ENCODE results near the gene HELT.
"Not testable (repeated sequence)": the region's sequence is repeated elsewhere in the genome, so short reads cannot be mapped to it uniquely, and the experiment has no call there.

HELT gene

DNA sequence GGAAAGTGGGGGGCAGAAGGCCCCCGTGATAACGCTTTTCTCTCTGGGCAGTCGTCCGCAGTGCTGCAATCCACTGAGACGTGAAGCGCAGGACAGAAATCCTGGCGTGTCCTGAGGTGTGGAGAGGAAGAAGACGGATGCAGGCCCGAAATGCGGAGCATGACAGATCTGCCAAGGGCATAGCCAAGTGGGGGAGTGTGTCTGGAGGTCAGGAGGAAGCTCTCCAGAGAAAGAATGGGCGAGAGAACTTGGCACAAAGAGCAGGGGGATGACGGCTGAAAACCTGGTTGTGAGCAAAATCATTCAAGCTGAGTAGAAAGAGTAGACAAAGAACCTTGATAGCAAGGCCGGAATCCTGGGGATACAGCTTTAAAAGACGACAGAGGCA, 23.7 kb upstream of the HELT start:
- Histone ChIP-seq H3K27me3 (ENCODE audit: insufficient read depth, low read depth, severe bottlenecking) (no peaks in the 10 kb centered on the region), H3K36me3 (no peaks in the 10 kb centered on the region), H3K4me3 (ENCODE audit: low read depth, low read length) (no peak overlapping the region), H3K27ac (no peak overlapping the region), H3K9me3 (ENCODE audit: severe bottlenecking) (peaks cover 3% of the 10 kb centered on the region)
- TF ChIP-seq CTCF (IDR thresholded peaks at IDR 0.05; ENCODE audit: low read depth, low read length): no peak
- no peak for DNase-seq

GRCh38 chr4:184997656-184998055, 20.6 kb upstream of the HELT start:
- not testable (repeated sequence) for H3K27me3 ChIP-seq (ENCODE audit: insufficient read depth, low read depth, severe bottlenecking); DNase-seq; H3K27ac ChIP-seq

GRCh38 chr4:185002784-185003183, 15.5 kb upstream of the HELT start:
- no peak overlapping the region for H3K4me3 ChIP-seq (ENCODE audit: low read depth, low read length)
- peaks cover 2% of the 10 kb centered on the region for H3K9me3 ChIP-seq (ENCODE audit: severe bottlenecking)
- no peaks in the 10 kb centered on the region for H3K27me3 ChIP-seq (ENCODE audit: insufficient read depth, low read depth, severe bottlenecking)
- DNase-seq: no peak
- no peak for TF ChIP-seq CTCF (IDR thresholded peaks at IDR 0.05; ENCODE audit: low read depth, low read length)
- no peak overlapping the region for H3K27ac ChIP-seq
- no peaks in the 10 kb centered on the region for H3K36me3 ChIP-seq

More at GRCh38 chr4:184997656-184998055, 20.6 kb upstream of the HELT start:
- not testable (repeated sequence) for H3K36me3 ChIP-seq; H3K9me3 ChIP-seq (ENCODE audit: severe bottlenecking); H3K4me3 ChIP-seq (ENCODE audit: low read depth, low read length)

GRCh38 chr4:185003596-185004351, 14.5 kb upstream of the HELT start:
- DNase-seq: no peak
- Histone ChIP-seq H3K36me3 (no peaks in the 10 kb centered on the region), H3K9me3 (ENCODE audit: severe bottlenecking) (no peaks in the 10 kb centered on the region), H3K27me3 (ENCODE audit: insufficient read depth, low read depth, severe bottlenecking) (no peaks in the 10 kb centered on the region), H3K4me3 (ENCODE audit: low read depth, low read length) (no peak overlapping the region), H3K27ac (no peak overlapping the region)
- TF ChIP-seq CTCF (IDR thresholded peaks at IDR 0.05; ENCODE audit: low read depth, low read length): no peak

DNA sequence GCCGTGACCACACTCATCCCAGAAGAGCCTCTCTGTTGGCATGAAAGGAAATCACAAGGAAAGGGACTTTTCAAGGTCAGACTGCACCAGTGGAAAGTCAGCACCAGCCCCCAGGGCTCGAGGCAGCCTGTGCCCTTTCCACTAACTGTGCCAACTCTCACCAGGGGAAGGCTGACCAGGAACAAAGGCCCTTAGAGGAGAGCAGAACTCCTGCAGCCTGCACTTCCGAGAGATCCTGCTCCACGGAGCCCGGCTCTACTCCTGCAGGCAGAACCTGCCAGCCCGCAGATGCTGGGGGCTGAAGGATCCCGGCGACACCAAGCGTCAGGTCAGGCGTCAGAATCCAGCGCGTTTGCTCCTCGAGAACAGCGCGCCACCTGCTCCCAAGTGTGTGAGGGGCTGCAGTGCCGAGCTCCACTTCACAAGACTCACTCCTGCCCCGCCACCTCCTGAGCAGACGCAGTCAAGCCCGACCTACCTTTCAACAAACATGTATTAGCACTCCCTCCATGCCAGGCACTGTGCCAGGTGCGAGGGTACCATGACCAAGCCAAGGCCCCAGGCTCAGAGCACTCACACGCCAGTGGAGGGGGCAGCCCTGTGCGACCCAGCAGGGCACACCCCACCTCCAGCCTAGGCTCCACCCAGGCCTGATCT, 13.6 kb upstream of the HELT start:
- DNase-seq: peak; percentile 78
- no peaks in the 10 kb centered on the region for H3K27me3 ChIP-seq (ENCODE audit: insufficient read depth, low read depth, severe bottlenecking)
- peak overlapping the region; percentile 36 for H3K27ac ChIP-seq
- H3K4me3 ChIP-seq (ENCODE audit: low read depth, low read length): peak overlapping the region; percentile 49
- no peaks in the 10 kb centered on the region for H3K9me3 ChIP-seq (ENCODE audit: severe bottlenecking)
- H3K36me3 ChIP-seq: no peaks in the 10 kb centered on the region
- peak; percentile 42 for TF ChIP-seq CTCF (IDR thresholded peaks at IDR 0.05; ENCODE audit: low read depth, low read length)

- Histone ChIP-seq H3K4me3 (ENCODE audit: low read depth, low read length) (peak overlapping the region; percentile 49), H3K36me3 (no peaks in the 10 kb centered on the region), H3K27ac (peak overlapping the region; percentile 36), H3K9me3 (ENCODE audit: severe bottlenecking) (no peaks in the 10 kb centered on the region), H3K27me3 (ENCODE audit: insufficient read depth, low read depth, severe bottlenecking) (no peaks in the 10 kb centered on the region)
- TF ChIP-seq CTCF (IDR thresholded peaks at IDR 0.05; ENCODE audit: low read depth, low read length): peak; percentile 94
- peak; percentile 93 for DNase-seq
Measured at GRCh38 chr4:185005219-185005819, 13.0 kb upstream of the HELT start.

Measured in WERI-Rb-1 (cell line).